ENCODE measurements around the gene CYBB. TPM values are rescaled to one million over a fixed set of nuclear protein-coding genes. Genes with fewer than 3 reads are reported as not detected.

CYBB gene
- total RNA-seq: not detected in 2 replicates

GRCh38 chrX:37779857-37780256 is at the start of gene CYBB:
Gene CYBB, plus strand, starts transcription at chrX:37780059. Its CDS starts 19 bp downstream, at chrX:37780078.

GRCh38 chrX:37846934-37847732 is 67.3 kb downstream of the CYBB start, which contains the start of gene DYNLT3:
Gene DYNLT3, minus strand, starts transcription at chrX:37847571. Its CDS starts 61 bp downstream, at chrX:37847510.

Other genes with a start within 250 kb of the CYBB start
- gene LANCL3, start 208.4 kb upstream of the CYBB start, total RNA-seq: under 0.01 and 0.17 TPM in 2 replicates
- gene XK, start 94.3 kb upstream of the CYBB start, total RNA-seq: 0.15 and 0.17 TPM in 2 replicates
- 17.4 and 19.0 TPM in 2 replicates for gene DYNLT3, start 67.5 kb downstream of the CYBB start, total RNA-seq
- 0.15 and 0.17 TPM in 2 replicates for gene SYTL5, start 226.5 kb downstream of the CYBB start, total RNA-seq